Thymus (tissue), 11 donors: ENCODE measurements around the gene CCSER1. TPM values are rescaled to one million over a fixed set of nuclear protein-coding genes. Genes with fewer than 3 reads are reported as not detected.

ENCODE experiments used
- DNase-seq, 9 donors: peaks; one replicate each; pipeline ENCODE4 v3.0.0-alpha.2; 2013; ENCODE audit warnings: low spot score in 9 of 9, low read depth in 6 of 9, missing footprints in 1 of 9
- H3K27ac ChIP-seq, 2 donors: one replicate each; pipeline ENCODE4 v1.5.1; 2013; ENCODE audit warnings: control low read depth in 1 of 2, low read depth in 1 of 2, low read length in 1 of 2, mild to moderate bottlenecking in 1 of 2, moderate library complexity in 1 of 2
- H3K27me3 ChIP-seq, 2 donors: one replicate each; pipeline ENCODE4 v1.5.1; 2013; ENCODE audit warnings: low read length in 1 of 2; ENCODE audit not compliant: control insufficient read depth in 2 of 2, insufficient read depth in 1 of 2
- H3K36me3 ChIP-seq, 2 donors: one replicate each; pipeline ENCODE4 v1.5.1; 2013; ENCODE audit warnings: low read length in 1 of 2, mild to moderate bottlenecking in 1 of 2, moderate library complexity in 1 of 2; ENCODE audit not compliant: control insufficient read depth in 2 of 2, insufficient read depth in 2 of 2
- H3K4me1 ChIP-seq, 2 donors: one replicate each; pipeline ENCODE4 v1.5.1; 2013; ENCODE audit warnings: low read length in 2 of 2; ENCODE audit not compliant: control insufficient read depth in 2 of 2, insufficient read depth in 2 of 2
- H3K4me3 ChIP-seq, 2 donors: one replicate each; pipeline ENCODE4 v1.5.1; 2013; ENCODE audit warnings: low read length in 2 of 2, control low read depth in 1 of 2, mild to moderate bottlenecking in 1 of 2
- H3K9me3 ChIP-seq, 2 donors: one replicate each; pipeline ENCODE4 v1.5.1; 2013; ENCODE audit warnings: low read length in 1 of 2, mild to moderate bottlenecking in 1 of 2; ENCODE audit not compliant: control insufficient read depth in 2 of 2, insufficient read depth in 1 of 2
- WGBS: extraction: QIAGEN DNeasy Blood & Tissue Kit; methylation state at CpG from one replicate; pipeline ENCODE4 v1.1.7; 2013; 5-methylcytosine and 5-hydroxymethylcytosine counted together
- polyA plus RNA-seq: library from polyadenylated mRNA; stranded (reverse); fragments of 200-250 nt; gene quantifications from one replicate; pipeline ENCODE4 v1.2.3, GENCODE V29; 2013
- total RNA-seq: library from RNA; stranded (reverse); fragments of 120-200 nt; gene quantifications from one replicate; pipeline ENCODE4 v1.2.4, GENCODE V29; 2013
- donor health status: healthy.

CCSER1 gene
- total and polyA plus RNA-seq, 2 donors = 2.0 to 8.7 TPM

DNA sequence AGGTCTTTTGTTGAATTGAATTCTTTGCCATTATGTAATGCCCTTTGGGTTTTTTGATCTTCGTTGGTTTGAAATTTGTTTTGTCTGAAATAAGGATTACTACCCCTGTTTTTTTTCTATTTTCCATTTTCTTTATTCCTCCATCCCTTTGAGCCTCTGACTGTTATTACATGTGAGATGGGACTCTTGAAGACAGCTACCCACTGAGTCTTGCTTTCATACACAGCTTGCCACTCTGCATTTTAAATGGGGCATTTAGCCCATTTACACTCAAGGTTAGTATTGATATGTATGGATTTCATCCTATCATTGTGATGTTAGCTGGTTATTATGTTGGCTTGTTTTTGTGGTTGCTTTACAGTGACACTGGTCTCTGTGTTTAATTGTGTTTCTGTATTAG is 1440.4 kb downstream of the CCSER1 start:
- H3K9me3 ChIP-seq = peaks cover 3 to 23% of the 10 kb centered on the region in 2 donors

DNA sequence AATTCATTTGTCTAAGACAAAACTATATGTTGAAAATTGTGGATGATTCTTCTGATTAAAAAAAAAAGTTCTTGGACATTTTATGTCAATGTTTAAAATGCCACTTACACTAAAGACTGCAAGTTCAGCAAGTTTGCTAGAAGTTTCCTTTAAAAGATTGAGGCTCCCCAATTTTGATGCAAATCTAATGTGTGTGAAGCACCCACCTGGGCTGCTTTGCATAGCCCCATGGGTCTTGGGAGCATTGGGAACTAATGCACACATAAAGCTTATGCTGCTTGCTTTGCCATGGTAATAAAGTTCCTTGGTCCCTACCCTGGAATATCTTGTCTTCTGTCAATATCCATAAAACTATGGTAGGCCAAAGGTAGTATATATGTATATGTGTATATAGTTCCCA is 1450.7 kb downstream of the CCSER1 start:
- no peaks in the 10 kb centered on the region for H3K36me3 ChIP-seq
- H3K27ac ChIP-seq = no peak overlapping the region
- H3K27me3 ChIP-seq = no peaks in the 10 kb centered on the region
- H3K4me3 ChIP-seq = no peak overlapping the region
- no peak for DNase-seq
- H3K4me1 ChIP-seq = no peaks in the 10 kb centered on the region
- peaks cover 1 to 5% of the 10 kb centered on the region in 2 donors for H3K9me3 ChIP-seq

More for the DNA sequence above, 1440.4 kb downstream of the CCSER1 start:
- no peak for DNase-seq
- Histone ChIP-seq H3K27ac (no peak overlapping the region), H3K4me3 (no peak overlapping the region), H3K4me1 (no peaks in the 10 kb centered on the region), H3K36me3 (no peaks in the 10 kb centered on the region), H3K27me3 (no peaks in the 10 kb centered on the region)
- 66% methylated on average over 1 of the region's 1 CpG for WGBS

DNA sequence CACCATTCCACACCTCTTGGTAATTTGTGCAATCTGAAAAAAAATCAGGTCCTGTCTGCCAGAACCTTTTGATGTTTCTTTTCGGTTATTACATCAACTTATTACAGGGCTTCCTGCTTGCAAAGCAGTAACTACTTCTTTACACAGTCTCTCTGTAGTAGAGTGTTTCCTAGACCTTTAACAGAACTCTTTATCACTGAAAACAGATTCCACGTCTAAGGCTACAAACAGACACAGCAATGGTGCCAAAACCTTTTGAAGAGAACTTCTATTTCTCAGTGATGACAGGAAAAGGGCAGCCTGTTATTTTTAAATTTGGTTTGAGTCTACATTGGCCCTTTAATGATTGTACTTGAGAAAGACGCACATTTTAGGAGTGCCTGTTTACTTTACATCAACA is 1463.1 kb downstream of the CCSER1 start:
- WGBS = 77% methylated on average over 3 of the region's 3 CpGs

DNA sequence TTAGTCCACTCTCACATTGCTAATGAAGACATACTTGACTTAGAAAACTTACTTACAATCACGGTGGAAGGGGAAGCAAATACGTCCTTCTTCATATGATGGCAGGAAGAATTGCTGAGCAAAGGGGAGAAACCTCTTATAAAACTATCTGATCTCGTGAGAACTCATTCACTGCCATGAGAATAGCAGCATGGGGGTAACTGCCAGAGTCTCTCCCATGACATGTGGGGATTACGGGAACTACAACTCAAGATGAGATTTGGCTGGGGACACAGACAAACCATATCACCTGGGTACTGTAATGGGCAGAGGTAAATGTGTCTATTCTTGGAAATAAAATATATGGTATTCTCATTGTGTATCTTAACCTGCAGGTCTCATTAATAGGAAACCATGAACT is 1464.9 kb downstream of the CCSER1 start:
- H3K4me3 ChIP-seq = no peak overlapping the region
- no peaks in the 10 kb centered on the region for H3K36me3 ChIP-seq
- 89% methylated on average over 4 of the region's 4 CpGs for WGBS
- H3K27me3 ChIP-seq = no peaks in the 10 kb centered on the region
- no peak for DNase-seq
- no peaks in the 10 kb centered on the region for H3K4me1 ChIP-seq
- no peak overlapping the region for H3K27ac ChIP-seq
- H3K9me3 ChIP-seq = no peaks in the 10 kb centered on the region

More for the DNA sequence above, 1463.1 kb downstream of the CCSER1 start:
- Histone ChIP-seq H3K9me3 (no peaks in the 10 kb centered on the region), H3K36me3 (no peaks in the 10 kb centered on the region), H3K27ac (no peak overlapping the region), H3K4me3 (no peak overlapping the region), H3K4me1 (no peaks in the 10 kb centered on the region), H3K27me3 (no peaks in the 10 kb centered on the region)
- no peak for DNase-seq

DNA sequence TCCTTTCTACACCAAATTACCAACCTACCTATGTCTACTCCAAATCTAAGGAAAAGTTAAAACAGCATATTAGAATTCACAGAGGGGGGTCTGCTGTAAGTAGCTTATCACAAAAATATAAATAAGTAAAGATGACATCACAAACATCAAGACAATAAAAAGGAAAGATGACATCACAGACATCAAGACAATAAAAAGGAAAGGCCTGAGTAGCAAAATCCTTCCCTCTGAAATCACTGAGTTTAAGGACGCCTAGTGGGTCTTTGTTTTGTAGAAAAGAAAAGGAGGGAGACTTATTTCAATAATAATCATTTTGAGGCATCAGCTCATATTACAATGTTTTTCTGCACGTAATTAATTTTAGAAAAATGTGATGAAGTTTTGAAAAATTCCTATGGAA is 1469.5 kb downstream of the CCSER1 start:
- 67% methylated on average over 2 of the region's 2 CpGs for WGBS
- no peak for DNase-seq
- H3K4me1 ChIP-seq = no peaks in the 10 kb centered on the region

DNA sequence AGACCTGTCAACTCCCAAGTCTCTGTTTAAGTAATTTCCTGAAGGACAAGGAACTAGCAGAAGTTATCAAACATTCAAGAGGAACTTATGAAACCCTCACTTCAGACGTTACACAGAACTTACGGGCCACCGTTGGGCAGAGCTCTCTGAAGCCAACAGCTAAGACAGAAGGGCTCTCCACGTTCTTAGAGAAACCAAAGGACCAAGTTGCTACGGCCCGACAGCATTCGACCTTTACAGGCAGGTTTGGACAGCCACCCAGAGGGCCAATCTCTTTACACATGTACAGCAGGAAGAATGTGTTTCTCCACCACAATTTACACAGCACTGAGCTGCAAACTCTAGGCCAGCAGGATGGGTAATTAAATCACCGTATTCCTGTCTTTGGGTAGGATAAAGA is 1471.5 kb downstream of the CCSER1 start:
- Histone ChIP-seq H3K9me3 (no peaks in the 10 kb centered on the region), H3K4me3 (no peak overlapping the region), H3K4me1 (no peaks in the 10 kb centered on the region), H3K27me3 (no peaks in the 10 kb centered on the region), H3K36me3 (no peaks in the 10 kb centered on the region), H3K27ac (no peak overlapping the region)
- DNase-seq = no peak
- 87% methylated on average over 8 of the region's 8 CpGs for WGBS

More for the DNA sequence above, 1469.5 kb downstream of the CCSER1 start:
- Histone ChIP-seq H3K27me3 (no peaks in the 10 kb centered on the region), H3K36me3 (no peaks in the 10 kb centered on the region), H3K9me3 (no peaks in the 10 kb centered on the region), H3K27ac (no peak overlapping the region), H3K4me3 (no peak overlapping the region)

DNA sequence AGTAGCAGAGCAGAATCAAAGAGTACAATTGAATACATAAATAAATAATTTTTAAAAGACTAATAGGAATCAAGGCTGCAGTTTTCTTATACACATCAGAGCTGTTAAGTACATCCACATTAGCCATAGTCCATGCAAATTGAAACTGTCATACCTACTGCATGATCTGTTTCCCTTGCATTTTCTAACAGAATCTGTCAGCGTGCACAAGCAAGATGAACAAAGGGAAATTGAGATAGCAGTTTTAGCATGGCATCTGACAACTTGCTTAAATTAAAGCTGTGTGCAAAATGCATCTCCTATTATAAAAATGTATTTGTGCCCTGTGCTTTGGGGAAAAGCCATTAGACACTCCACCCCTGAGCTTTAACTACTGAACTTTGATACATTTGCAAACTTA is 1473.1 kb downstream of the CCSER1 start:
- Histone ChIP-seq H3K36me3 (no peaks in the 10 kb centered on the region), H3K27ac (no peak overlapping the region), H3K9me3 (no peaks in the 10 kb centered on the region), H3K4me3 (no peak overlapping the region), H3K4me1 (no peaks in the 10 kb centered on the region), H3K27me3 (no peaks in the 10 kb centered on the region)
- DNase-seq = no peak
- WGBS = 98% methylated on average over 1 of the region's 1 CpG

DNA sequence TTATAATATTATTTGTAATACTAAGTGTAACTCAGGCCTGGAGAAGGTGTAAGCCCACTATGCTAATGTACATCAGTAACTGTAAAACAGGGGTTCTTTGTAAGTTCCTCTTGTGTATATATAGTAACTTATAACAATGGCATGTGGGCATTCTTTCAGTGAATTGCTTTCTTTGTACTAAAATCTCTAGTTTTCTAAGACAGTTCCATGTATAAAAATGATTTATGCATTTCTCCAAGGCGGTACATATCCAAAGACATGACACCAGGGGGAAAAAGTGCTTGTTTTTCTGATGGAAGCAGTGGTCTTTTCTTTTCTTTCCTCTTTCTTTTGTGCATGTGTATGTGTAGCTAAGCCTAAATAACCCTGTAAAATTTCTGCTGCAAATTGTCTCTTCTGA is 1474.2 kb downstream of the CCSER1 start:
- Histone ChIP-seq H3K27ac (no peak overlapping the region), H3K4me3 (no peak overlapping the region), H3K36me3 (no peaks in the 10 kb centered on the region), H3K9me3 (no peaks in the 10 kb centered on the region), H3K4me1 (no peaks in the 10 kb centered on the region), H3K27me3 (no peaks in the 10 kb centered on the region)
- 86% methylated on average over 1 of the region's 1 CpG for WGBS
- no peak for DNase-seq

DNA sequence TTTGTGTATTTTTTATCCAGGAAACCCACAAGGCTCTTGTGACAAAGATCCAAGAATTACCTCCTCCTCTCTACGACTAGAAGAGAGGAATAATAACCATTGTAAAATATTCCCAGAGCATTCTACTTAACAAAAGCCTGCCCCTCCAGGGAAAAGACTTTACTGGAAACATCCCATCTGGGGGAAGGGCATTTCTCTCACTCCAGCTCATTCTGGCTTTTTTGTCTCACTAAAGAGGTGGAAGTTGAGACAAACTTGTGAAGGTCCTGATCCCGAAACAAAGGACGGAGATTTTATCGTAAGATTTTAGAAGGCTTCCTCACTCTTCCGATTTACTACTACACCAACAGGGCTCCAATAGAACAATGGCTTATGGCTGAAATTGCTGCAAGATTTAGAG is 1484.6 kb downstream of the CCSER1 start:
- no peak for DNase-seq
- Histone ChIP-seq H3K4me3 (no peak overlapping the region), H3K9me3 (no peaks in the 10 kb centered on the region), H3K27me3 (no peaks in the 10 kb centered on the region), H3K4me1 (no peaks in the 10 kb centered on the region), H3K36me3 (no peaks in the 10 kb centered on the region), H3K27ac (no peak overlapping the region)
- WGBS = 85% methylated on average over 5 of the region's 5 CpGs

DNA sequence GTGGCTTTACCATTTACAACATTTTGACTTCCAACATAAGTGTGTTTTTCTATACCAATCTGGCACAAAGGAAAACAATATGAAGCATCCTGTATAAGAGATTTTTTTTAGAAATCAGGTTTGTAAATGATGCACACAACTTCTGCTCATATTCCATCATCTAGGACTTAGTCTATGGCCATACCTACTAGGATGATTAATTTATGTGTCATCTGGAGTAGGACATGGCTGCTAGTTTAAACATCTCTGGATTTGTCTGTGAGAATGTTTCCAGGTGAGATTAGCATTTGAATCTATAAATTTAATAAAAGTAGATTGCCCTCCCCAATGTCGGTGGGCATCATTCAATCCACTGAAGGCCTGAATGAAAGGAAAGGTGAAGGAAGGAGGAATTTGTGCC is 1493.8 kb downstream of the CCSER1 start:
- Histone ChIP-seq H3K4me1 (no peaks in the 10 kb centered on the region), H3K27me3 (no peaks in the 10 kb centered on the region), H3K36me3 (no peaks in the 10 kb centered on the region), H3K4me3 (no peak overlapping the region), H3K9me3 (peaks cover 0 to 1% of the 10 kb centered on the region in 2 donors), H3K27ac (no peak overlapping the region)
- DNase-seq = no peak
- WGBS = 89% methylated on average over 1 of the region's 1 CpG
